T-cell (primary cell): Measurements from ENCODE around the gene DAPK2. TPM values are rescaled to one million over a fixed set of nuclear protein-coding genes. Genes with fewer than 3 reads are reported as not detected.

Experiments
- ATAC-seq, 4 experiments: fragments of 200-7000 bp in 3 of 4; fragments of 150-1000 bp in 1 of 4; cut with Tn5 transposase; replicated peaks in 1 of 4; 1 replicate in 3 of 4; 2 replicates in 1 of 4; pipeline ENCODE4 v1.10.0; 2021; ENCODE audit warnings: moderate library complexity in 3 of 4, mild to moderate bottlenecking in 2 of 4, moderate number of reproducible peaks in 1 of 4
- CTCF ChIA-PET, 2 donors: fragments of 300-600 bp; sonication (Branson Sonifier 250); formaldehyde crosslinking; loops; one replicate each; lab custom pipeline; 2022; ENCODE audit warnings: antibody characterized with exemption in 2 of 2; lab: Charles Lee
- POLR2A ChIA-PET, 2 donors: fragments of 300-600 bp; sonication (Branson Sonifier 250); formaldehyde crosslinking; loops; one replicate each; lab custom pipeline; 2022; ENCODE audit warnings: antibody characterized with exemption in 2 of 2; lab: Charles Lee
- DNase-seq, 35 experiments: peaks; one replicate each; pipeline versions ENCODE4 v3.0.0 to v3.0.0-alpha.2; 2013 to 2023
- H3K27ac ChIP-seq: one replicate; pipeline ENCODE4 v1.5.1; 2013; ENCODE audit warnings: low read length
- H3K27me3 ChIP-seq, 2 experiments: replicated peaks in 1 of 2; 1 replicate in 1 of 2; 2 replicates in 1 of 2; pipeline versions ENCODE4 v1.6.1 to v1.7.0; 2013; ENCODE audit warnings: low read length in 1 of 2, mixed read lengths in 1 of 2; ENCODE audit not compliant: control insufficient read depth in 2 of 2, insufficient read depth in 2 of 2; ENCODE audit errors: extremely low read depth in 1 of 2
- H3K36me3 ChIP-seq, 2 donors: 1 replicate in 1 of 2; 2 replicates in 1 of 2; pipeline versions ENCODE4 v1.6.1 to v1.7.0; 2013; ENCODE audit warnings: low read length in 1 of 2; ENCODE audit not compliant: control insufficient read depth in 2 of 2, insufficient read depth in 1 of 2; ENCODE audit errors: extremely low read depth in 1 of 2
- H3K4me1 ChIP-seq, 2 experiments: 1 replicate in 1 of 2; 2 replicates in 1 of 2; pipeline versions ENCODE4 v1.6.1 to v1.7.0; 2013; ENCODE audit warnings: low read length in 2 of 2, mixed read lengths in 1 of 2; ENCODE audit not compliant: insufficient read depth in 2 of 2, control insufficient read depth in 1 of 2; ENCODE audit errors: extremely low read depth in 1 of 2
- H3K4me3 ChIP-seq, 2 donors: 1 replicate in 1 of 2; 2 replicates in 1 of 2; pipeline versions ENCODE4 v1.5.1 to v1.7.0; 2013; ENCODE audit warnings: mild to moderate bottlenecking in 2 of 2, low read length in 1 of 2, moderate library complexity in 1 of 2; ENCODE audit not compliant: control insufficient read depth in 1 of 2; ENCODE audit errors: extremely low read depth in 1 of 2
- H3K9me3 ChIP-seq: 2 replicates; pipeline ENCODE4 v1.7.0; 2013
- H3K27ac Mint-ChIP-seq, 2 donors: one replicate each; pipeline ENCODE4 v1.8.0; 2020 to 2021; ENCODE audit warnings: mild to moderate bottlenecking in 2 of 2, mixed read lengths in 2 of 2
- H3K27me3 Mint-ChIP-seq, 2 donors: one replicate each; pipeline ENCODE4 v1.8.0; 2021 to 2022; ENCODE audit warnings: mixed read lengths in 2 of 2
- H3K36me3 Mint-ChIP-seq: one replicate; pipeline ENCODE4 v1.8.0; 2021; ENCODE audit warnings: mixed read lengths
- H3K4me1 Mint-ChIP-seq, 3 donors: one replicate each; pipeline ENCODE4 v1.8.0; 2020 to 2022; ENCODE audit warnings: mixed read lengths in 3 of 3, mild to moderate bottlenecking in 1 of 3
- H3K4me3 Mint-ChIP-seq, 3 donors: one replicate each; pipeline ENCODE4 v1.8.0; 2020 to 2022; ENCODE audit warnings: mild to moderate bottlenecking in 3 of 3, mixed read lengths in 3 of 3, moderate library complexity in 3 of 3
- H3K9me3 Mint-ChIP-seq, 3 donors: one replicate each; pipeline ENCODE4 v1.8.0; 2020 to 2022; ENCODE audit warnings: mixed read lengths in 3 of 3
- WGBS: methylation state at CpG from one replicate; pipeline ENCODE4 v1.1.5; 2013; ENCODE audit warnings: missing lambda C conversion rate; ENCODE audit not compliant: insufficient coverage; 5-methylcytosine and 5-hydroxymethylcytosine counted together
- total RNA-seq, 35 experiments: library from RNA in 6 of 35; stranded (reverse) in 6 of 35; fragments of 120-200 nt in 1 of 35; gene quantifications; one replicate each; pipeline versions ENCODE4 v1.2.1 to v1.2.4 and lab custom pipeline; 2013 to 2026

DAPK2 gene
- total RNA-seq, 5 donors from 2014 or later (not counting 1 experiment from before 2014, with no cell fraction given), result 0.78 to 23.5 (median 6.1) TPM

- no peak overlapping the region for H3K27ac ChIP-seq
- H3K4me3 ChIP-seq, result no peak overlapping the region
- CTCF ChIA-PET, result no interaction called here
- H3K27me3 ChIP-seq, result no peaks in the 10 kb centered on the region
- no CpG with 5 or more reads among the region's 2 CpGs for WGBS
- Mint-ChIP-seq H3K36me3 (peaks cover 4% of the 10 kb centered on the region), H3K27me3 (no peaks in the 10 kb centered on the region), H3K4me1 (peaks cover 3 to 10% (median 6%) of the 10 kb centered on the region in 3 donors), H3K27ac (no peak overlapping the region), H3K4me3 (no peak overlapping the region), H3K9me3 (peaks cover 0 to 9% (median 0%) of the 10 kb centered on the region in 3 donors)
- no peak for DNase-seq
- H3K36me3 ChIP-seq, result no peaks in the 10 kb centered on the region
- H3K9me3 ChIP-seq, result no peaks in the 10 kb centered on the region
- no peak for ATAC-seq
- POLR2A ChIA-PET, result interaction anchor here in 1 of 2 donors (0.7 kb wide), 1 partner anchor 464 kb away, joined by 3 read pairs; no protein-coding TSS in a partner anchor
- peaks cover 3 to 4% of the 10 kb centered on the region in 2 experiments for H3K4me1 ChIP-seq
These were observed 92.8 kb downstream of the DAPK2 start for GRCh38 chr15:63953524-63953923.

GRCh38 chr15:63950911-63951481 lies 95.3 kb downstream of the DAPK2 start:
- CTCF ChIA-PET, result no interaction called here
- Histone ChIP-seq H3K27ac (no peak overlapping the region), H3K36me3 (no peaks in the 10 kb centered on the region), H3K27me3 (no peaks in the 10 kb centered on the region), H3K4me1 (peaks cover 3 to 4% of the 10 kb centered on the region in 2 experiments), H3K4me3 (no peak overlapping the region), H3K9me3 (no peaks in the 10 kb centered on the region)
- Mint-ChIP-seq H3K36me3 (peaks cover 4% of the 10 kb centered on the region), H3K4me3 (no peak overlapping the region), H3K27me3 (no peaks in the 10 kb centered on the region), H3K9me3 (peaks cover 0 to 2% (median 0%) of the 10 kb centered on the region in 3 donors), H3K4me1 (peaks cover 3 to 19% (median 6%) of the 10 kb centered on the region in 3 donors), H3K27ac (no peak overlapping the region)
- no peak for ATAC-seq
- POLR2A ChIA-PET, result interaction anchor here in 1 of 2 donors (0.8 kb wide), 1 partner anchor 20 kb away, joined by 3 read pairs; no protein-coding TSS in a partner anchor
- 95% methylated on average over 4 of the region's 6 CpGs for WGBS
- no peak for DNase-seq

GRCh38 chr15:63948971-63949370 lies 97.3 kb downstream of the DAPK2 start:
- WGBS, result 100% methylated on average over 2 of the region's 2 CpGs
- ChIA-PET CTCF (interaction anchor here in 1 of 2 donors (0.7 kb wide), 1 partner anchor 17 kb away, joined by 4 read pairs; no protein-coding TSS in a partner anchor), POLR2A (no interaction called here)
- ATAC-seq (no peak), DNase-seq (no peak)
- Histone ChIP-seq H3K36me3 (no peaks in the 10 kb centered on the region), H3K4me1 (peaks cover 3 to 12% of the 10 kb centered on the region in 2 experiments), H3K27ac (no peak overlapping the region), H3K9me3 (no peaks in the 10 kb centered on the region), H3K4me3 (no peak overlapping the region), H3K27me3 (no peaks in the 10 kb centered on the region)
- H3K4me1 Mint-ChIP-seq, result peaks cover 8 to 25% (median 17%) of the 10 kb centered on the region in 3 donors
- H3K36me3 Mint-ChIP-seq, result peaks cover 4% of the 10 kb centered on the region
- no peaks in the 10 kb centered on the region for H3K9me3 Mint-ChIP-seq
- no peak overlapping the region for H3K4me3 Mint-ChIP-seq
- H3K27ac Mint-ChIP-seq, result no peak overlapping the region
- H3K27me3 Mint-ChIP-seq, result no peaks in the 10 kb centered on the region

GRCh38 chr15:63948436-63948835 lies 97.8 kb downstream of the DAPK2 start:
- POLR2A ChIA-PET, result no interaction called here
- no peaks in the 10 kb centered on the region for H3K36me3 ChIP-seq
- Mint-ChIP-seq H3K4me1 (peaks cover 8 to 25% (median 17%) of the 10 kb centered on the region in 3 donors), H3K4me3 (no peak overlapping the region), H3K36me3 (peaks cover 4% of the 10 kb centered on the region), H3K27ac (no peak overlapping the region), H3K9me3 (no peaks in the 10 kb centered on the region), H3K27me3 (no peaks in the 10 kb centered on the region)
- H3K4me3 ChIP-seq, result no peak overlapping the region
- 87% methylated on average over 4 of the region's 5 CpGs for WGBS
- no peak for DNase-seq
- H3K4me1 ChIP-seq, result peaks cover 3 to 12% of the 10 kb centered on the region in 2 experiments
- no peak overlapping the region for H3K27ac ChIP-seq
- H3K27me3 ChIP-seq, result no peaks in the 10 kb centered on the region
- no peaks in the 10 kb centered on the region for H3K9me3 ChIP-seq
- CTCF ChIA-PET, result interaction anchor here (0.7 kb wide), 3 partner anchors 16 to 338 kb away, joined by 4 to 11 read pairs (median 5); no protein-coding TSS in a partner anchor
- no peak for ATAC-seq

GRCh38 chr15:63947228-63947627 lies 99.1 kb downstream of the DAPK2 start:
- Histone ChIP-seq H3K4me3 (no peak overlapping the region), H3K27me3 (no peaks in the 10 kb centered on the region), H3K9me3 (no peaks in the 10 kb centered on the region), H3K4me1 (peaks cover 1 to 12% of the 10 kb centered on the region in 2 experiments), H3K27ac (no peak overlapping the region), H3K36me3 (no peaks in the 10 kb centered on the region)
- ATAC-seq (no peak), DNase-seq (no peak)
- ChIA-PET POLR2A (interaction anchor here in 1 of 2 donors (0.7 kb wide), 1 partner anchor 75 kb away, joined by 3 read pairs; no protein-coding TSS in a partner anchor), CTCF (interaction anchor here in 1 of 2 donors (0.7 kb wide), 1 partner anchor 22 kb away, joined by 4 read pairs; no protein-coding TSS in a partner anchor)
- peak overlapping the region in 1 of 2 donors; percentile 24 for H3K27ac Mint-ChIP-seq
- H3K27me3 Mint-ChIP-seq, result no peaks in the 10 kb centered on the region
- no peak overlapping the region for H3K4me3 Mint-ChIP-seq
- H3K4me1 Mint-ChIP-seq, result peaks cover 9 to 22% (median 20%) of the 10 kb centered on the region in 3 donors
- H3K9me3 Mint-ChIP-seq, result no peaks in the 10 kb centered on the region
- 100% methylated on average over 1 of the region's 4 CpGs for whole genome bisulfite sequencing
- H3K36me3 Mint-ChIP-seq, result peaks cover 2% of the 10 kb centered on the region

- Mint-ChIP-seq H3K4me1 (peaks cover 8 to 19% (median 18%) of the 10 kb centered on the region in 3 donors), H3K36me3 (no peaks in the 10 kb centered on the region), H3K27ac (no peak overlapping the region), H3K4me3 (no peak overlapping the region), H3K27me3 (no peaks in the 10 kb centered on the region), H3K9me3 (no peaks in the 10 kb centered on the region)
- Histone ChIP-seq H3K4me3 (no peak overlapping the region), H3K9me3 (no peaks in the 10 kb centered on the region), H3K27ac (no peak overlapping the region), H3K27me3 (no peaks in the 10 kb centered on the region), H3K36me3 (no peaks in the 10 kb centered on the region), H3K4me1 (peaks cover 0 to 8% of the 10 kb centered on the region in 2 experiments)
- POLR2A ChIA-PET, result no interaction called here
- CTCF ChIA-PET, result interaction anchor here (0.7 to 3.2 kb wide), 7 partner anchors 23 to 194 kb away, joined by 3 to 19 read pairs (median 4); no protein-coding TSS in a partner anchor
- no peak for DNase-seq
- 90% methylated on average over 3 of the region's 4 CpGs for WGBS
- no peak for ATAC-seq
These were observed 99.7 kb downstream of the DAPK2 start for GRCh38 chr15:63946524-63947065.
